DOHH2 (cell line): ENCODE measurements around the gene TCN2.

Experiments used
- CTCF ChIP-seq: fragments of 200-600 bp; sonication (generic); IDR thresholded peaks from one replicate; pipeline ENCODE4 v1.5.1; 2014; ENCODE audit warnings: antibody characterized with exemption, mild to moderate bottlenecking, low read depth, low read length; ENCODE audit not compliant: poor library complexity, severe bottlenecking
- EZH2phosphoT487 ChIP-seq: fragments of 200-600 bp; sonication (generic); IDR thresholded peaks from 2 replicates; pipeline ENCODE4 v1.6.1; 2017; ENCODE audit warnings: borderline replicate concordance, mild to moderate bottlenecking, antibody characterized with exemption, low read length, moderate library complexity, mixed read lengths

GRCh38 chr22:30628491-30628890 lies 21.5 kb downstream of the TCN2 start:
- TF ChIP-seq CTCF (no peak), EZH2phosphoT487 (no peak)
